ENCODE data around the gene AP1S3.
"Not testable (repeated sequence)": the region's sequence is repeated elsewhere in the genome, so short reads cannot be mapped to it uniquely, and the experiment has no call there.

Gene AP1S3

DNA sequence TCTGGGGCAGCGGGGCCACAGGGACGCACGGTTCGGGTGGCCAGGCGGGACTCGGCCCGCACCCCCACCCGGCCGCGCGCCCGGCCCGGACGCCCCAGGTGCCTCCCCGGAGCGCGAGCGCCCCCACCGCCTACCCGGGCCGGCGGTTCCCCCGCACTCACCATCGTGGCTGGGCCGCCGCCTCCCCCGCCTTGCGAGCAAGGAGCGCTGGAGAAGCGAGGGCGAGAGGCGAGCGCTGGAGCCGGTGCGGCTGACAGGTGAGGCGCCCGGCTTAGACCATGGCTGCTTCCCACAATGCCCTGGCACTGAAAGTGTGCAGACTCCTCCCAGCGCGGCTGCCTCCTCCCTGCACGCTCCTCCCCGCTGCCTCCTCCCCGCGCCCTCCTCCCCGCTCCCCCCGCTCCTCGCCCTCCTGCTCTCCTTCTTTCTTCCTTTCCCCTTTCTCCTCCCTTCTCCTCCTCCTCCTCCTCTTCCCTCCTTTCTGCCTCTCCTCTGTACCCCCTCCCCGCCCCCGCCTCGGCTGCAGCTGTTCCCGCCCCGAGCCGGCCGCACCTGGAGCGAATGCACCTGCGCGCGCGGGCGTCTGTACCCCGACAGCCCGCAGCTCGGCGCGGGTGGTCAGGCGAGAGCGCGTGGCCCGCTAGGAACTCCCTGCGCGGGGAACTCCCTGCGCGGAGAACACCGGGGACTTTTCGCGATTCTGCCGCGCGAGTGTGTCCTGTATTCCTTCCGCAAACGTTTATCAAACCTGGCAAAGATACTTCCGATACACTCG, at the start of gene AP1S3:
AP1S3 (minus strand) TSS at position 296 of the 775 bp plus-strand sequence; CDS start at position 164, 132 bp downstream.
- DNase-seq = peak; percentile 58 to 64

GRCh38 chr2:223887127-223887526, 49.7 kb upstream of the AP1S3 start:
- DNase-seq = no peak

- no peak for DNase-seq
These were observed 49.3 kb upstream of the AP1S3 start for GRCh38 chr2:223886726-223887125.

DNA sequence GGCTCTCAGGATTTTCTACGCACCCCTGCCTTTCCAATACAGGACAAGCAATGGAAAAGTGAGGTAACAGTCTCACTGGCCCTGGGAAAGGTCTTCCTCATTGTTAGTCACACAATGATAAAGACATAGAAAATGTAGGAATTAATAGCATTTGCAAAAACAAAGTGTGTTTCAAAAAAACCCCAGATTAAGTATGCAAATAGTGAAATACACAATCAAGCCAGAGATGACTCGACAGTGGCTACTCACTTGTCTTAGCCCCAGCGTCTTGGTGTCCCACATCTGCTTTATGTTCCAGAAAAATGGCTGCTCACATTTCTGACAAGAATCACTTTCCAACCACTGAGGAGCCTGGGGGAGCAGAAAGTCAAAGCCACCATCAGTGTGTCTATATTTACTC, 47.0 kb upstream of the AP1S3 start:
- DNase-seq = no peak

DNA sequence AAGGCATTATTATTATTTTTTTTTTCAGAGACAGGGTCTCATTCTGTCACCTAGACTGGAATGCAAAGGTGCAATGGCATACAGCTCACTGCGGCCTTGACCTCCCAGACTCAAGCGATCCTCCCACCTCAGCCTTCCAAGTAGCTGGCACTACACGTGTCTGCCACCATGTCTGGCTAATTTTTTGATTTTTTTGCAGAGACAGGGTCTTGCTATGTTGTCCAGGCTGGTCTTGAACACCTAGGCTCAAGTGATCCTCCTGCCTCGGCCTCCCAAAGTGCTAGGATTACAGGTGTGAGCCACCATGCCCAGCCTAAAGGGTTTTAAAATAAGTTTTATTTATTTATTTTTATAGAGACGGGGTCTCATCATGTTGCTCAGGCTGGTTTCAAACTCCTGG, 45.3 kb upstream of the AP1S3 start:
- no peak for DNase-seq

DNA sequence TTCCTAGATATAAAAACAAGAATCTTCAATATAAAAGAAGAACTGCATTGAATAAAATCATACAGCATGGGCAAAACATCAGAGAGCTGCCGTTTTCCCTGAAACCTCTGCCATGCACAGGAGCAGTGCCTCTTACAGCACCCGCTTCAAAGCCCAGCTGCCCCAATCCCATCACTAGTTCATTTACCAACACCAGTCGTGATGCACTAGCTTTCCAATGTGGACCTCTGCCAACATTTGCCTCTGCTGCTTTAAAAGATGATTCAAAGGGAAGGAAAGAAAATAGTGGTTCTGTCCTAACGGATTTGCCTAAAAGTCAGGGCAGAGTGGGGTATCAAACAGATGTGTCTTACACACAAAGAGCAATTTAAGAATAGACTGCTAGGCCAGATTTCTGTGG, 43.4 kb upstream of the AP1S3 start:
- no peak for DNase-seq

- DNase-seq = no peak
These were observed 40.5 kb upstream of the AP1S3 start for GRCh38 chr2:223877721-223878410.

DNA sequence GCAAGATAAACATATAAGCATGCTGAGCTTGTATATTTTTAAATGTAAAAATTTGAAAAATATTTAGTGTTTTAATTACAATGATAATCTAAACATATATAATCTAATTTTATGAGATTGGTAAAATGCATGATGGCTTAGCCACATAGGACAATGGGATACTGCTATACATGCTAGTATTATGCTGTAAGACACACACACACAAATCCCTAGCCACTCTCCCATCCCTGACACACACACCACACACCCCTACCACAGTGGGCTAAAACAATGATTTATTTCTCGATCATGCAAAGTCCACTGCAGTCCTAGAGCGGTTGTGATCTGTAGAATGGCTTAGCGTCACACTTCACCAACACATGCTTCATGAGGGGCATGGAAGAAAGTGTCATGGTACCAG, 36.3 kb upstream of the AP1S3 start:
- no peak for DNase-seq

GRCh38 chr2:223872772-223873171, 35.4 kb upstream of the AP1S3 start:
- not testable (repeated sequence) for DNase-seq

- DNase-seq = not testable (repeated sequence)
These were observed 34.3 kb upstream of the AP1S3 start for GRCh38 chr2:223871661-223872060.

GRCh38 chr2:223870840-223871611, 33.6 kb upstream of the AP1S3 start:
- no peak for DNase-seq

DNA sequence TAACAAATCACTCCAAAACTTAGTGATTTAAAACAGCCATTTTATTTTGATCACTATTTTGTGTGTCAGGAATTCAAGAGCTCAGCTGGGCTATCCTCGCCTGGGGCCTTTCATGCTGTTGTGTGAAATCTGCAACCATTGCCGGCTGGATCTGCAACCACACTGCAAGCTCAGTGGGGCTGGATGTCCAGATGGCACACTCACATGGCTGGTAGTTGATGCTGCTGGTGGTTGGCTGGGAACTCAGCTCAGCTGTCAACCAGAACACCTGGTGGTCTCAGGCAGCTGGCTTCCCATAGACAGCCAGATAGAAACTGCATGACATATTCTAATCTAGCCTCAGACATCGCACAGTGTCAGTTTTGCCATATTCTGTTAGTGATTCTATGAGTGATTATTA, 30.6 kb upstream of the AP1S3 start:
- DNase-seq = no peak

- DNase-seq = no peak
These were observed 28.6 kb upstream of the AP1S3 start for GRCh38 chr2:223865907-223866508.

GRCh38 chr2:223865124-223865523, 27.7 kb upstream of the AP1S3 start:
- DNase-seq = no peak

DNA sequence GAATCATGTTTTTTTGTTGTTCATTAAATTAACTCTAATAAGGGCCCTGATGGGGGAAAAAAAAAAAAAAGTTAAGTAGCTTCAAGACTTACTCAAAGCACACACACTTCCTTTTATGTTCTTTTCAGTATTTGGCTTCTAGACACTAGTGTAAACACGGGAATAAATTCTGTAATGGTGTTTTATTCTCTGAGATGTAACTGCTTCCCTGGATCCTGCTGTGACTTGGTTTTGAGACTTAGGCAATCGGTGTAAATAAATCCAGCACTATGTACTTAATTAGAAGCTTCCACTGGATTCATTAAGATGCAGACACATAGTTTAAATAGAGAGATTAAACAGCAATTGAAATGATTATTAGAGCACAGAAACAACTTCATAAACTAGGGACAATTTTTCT, 26.1 kb upstream of the AP1S3 start:
- no peak for DNase-seq

GRCh38 chr2:223860809-223861738, 23.7 kb upstream of the AP1S3 start:
- no peak for DNase-seq

DNA sequence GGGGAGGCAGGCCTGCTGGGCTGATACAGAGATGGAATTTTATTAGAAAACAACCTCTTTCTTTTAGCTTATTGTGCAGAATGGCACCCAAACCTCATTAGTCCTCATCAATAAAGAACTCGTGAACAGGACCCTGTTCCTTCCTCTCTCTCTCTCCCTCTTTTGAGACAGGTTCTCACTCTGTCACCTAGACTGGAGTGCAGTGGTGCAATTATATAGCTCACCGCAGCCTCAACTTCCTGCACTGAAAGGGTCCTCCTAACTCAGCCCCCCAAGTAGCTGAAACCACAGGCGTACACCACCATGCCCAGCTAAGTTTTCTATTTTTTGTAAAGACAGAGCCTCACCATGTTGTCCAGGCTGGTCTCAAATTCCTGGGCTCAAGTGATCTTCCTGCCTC, 21.7 kb upstream of the AP1S3 start:
- no peak for DNase-seq

GRCh38 chr2:223856584-223856983, 19.2 kb upstream of the AP1S3 start:
- no peak for DNase-seq

GRCh38 chr2:223856021-223856420, 18.6 kb upstream of the AP1S3 start:
- DNase-seq = no peak

DNA sequence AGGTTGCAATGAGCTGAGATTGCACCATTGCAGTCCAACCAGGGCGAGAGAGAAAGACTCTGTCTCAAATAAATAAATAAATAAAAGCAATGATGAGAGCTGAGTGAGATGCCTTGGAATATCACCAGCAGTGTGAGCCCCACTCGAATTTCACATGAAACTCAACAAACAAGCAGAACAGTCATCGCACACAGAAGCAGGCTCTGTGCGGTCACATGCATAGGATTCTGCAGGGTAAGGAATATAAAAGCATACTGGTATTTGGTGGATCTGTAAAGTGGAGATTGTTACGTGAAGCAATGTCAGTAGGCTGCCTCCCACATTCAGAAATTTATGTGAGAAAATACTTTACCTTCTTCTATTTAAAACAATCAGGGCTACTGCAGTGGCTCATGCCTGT, 18.0 kb upstream of the AP1S3 start:
- no peak for DNase-seq

DNA sequence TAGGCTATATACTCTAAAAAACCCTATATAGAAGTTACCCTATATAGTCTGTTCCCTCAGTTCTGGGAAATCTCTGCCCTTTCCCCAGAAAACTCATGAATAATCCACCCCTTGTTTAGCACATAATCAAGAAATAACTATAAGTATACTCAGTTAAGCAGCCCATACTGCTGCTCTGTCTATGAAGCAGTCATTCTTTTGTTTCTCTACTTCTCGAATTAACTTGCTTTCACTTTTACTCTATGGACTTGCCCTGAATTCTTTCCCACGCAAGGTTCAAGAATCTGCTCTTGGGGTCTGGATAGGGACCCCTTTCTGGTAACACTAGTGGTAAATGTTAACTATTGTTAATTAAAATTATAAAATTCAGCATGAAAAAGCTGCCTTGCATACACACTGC, 17.4 kb upstream of the AP1S3 start:
- DNase-seq = no peak

- DNase-seq = no peak
These were observed 16.0 kb upstream of the AP1S3 start for GRCh38 chr2:223853425-223853837.
